ENCODE data around the gene MSRB3.
"Not testable (repeated sequence)": the region's sequence is repeated elsewhere in the genome, so short reads cannot be mapped to it uniquely, and the experiment has no call there.

Gene MSRB3

DNA sequence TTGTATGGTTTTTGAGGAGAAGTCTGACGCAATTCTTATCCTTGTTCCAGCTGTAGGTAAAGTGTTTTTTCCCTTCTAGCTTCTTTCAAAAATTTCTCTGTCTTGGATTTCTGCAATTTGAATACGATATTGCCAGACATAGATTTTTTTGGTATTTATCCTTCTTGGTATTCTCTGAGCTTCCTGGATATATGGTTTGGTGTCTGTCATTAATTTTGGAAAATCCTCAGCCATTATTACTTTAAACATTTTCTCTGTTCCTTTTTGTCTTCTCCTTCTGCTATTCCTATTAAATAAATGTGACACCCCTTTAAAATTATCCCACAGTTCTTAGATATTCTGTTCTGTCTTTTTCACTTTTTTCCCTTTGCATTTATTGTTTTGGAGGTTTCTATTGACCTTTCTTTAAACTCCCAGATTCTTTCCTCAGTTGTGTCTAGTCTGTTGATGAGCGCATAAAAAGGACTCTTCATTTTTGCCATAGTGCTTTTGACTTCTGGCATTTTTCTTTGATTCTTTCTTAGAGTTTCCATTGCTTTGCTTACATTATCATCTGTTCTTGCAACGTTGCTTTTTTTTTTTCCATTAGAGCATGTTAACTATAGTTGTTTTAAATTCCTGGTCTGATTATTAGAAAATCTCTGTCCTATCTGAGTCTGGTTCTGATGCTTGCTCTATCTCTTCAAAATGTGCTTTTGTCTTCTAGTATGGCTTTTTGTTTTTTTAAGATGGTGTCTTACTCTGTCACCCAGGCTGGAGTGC, 129.1 kb downstream of the MSRB3 start:
- no peak for DNase-seq

GRCh38 chr12:65408441-65408840, 130.0 kb downstream of the MSRB3 start:
- no peak for DNase-seq

GRCh38 chr12:65409726-65410125, 131.2 kb downstream of the MSRB3 start:
- DNase-seq, result no peak

GRCh38 chr12:65411171-65411570, 132.7 kb downstream of the MSRB3 start:
- DNase-seq, result no peak

- DNase-seq, result no peak
Measured at GRCh38 chr12:65414526-65414925, 136.0 kb downstream of the MSRB3 start.

DNA sequence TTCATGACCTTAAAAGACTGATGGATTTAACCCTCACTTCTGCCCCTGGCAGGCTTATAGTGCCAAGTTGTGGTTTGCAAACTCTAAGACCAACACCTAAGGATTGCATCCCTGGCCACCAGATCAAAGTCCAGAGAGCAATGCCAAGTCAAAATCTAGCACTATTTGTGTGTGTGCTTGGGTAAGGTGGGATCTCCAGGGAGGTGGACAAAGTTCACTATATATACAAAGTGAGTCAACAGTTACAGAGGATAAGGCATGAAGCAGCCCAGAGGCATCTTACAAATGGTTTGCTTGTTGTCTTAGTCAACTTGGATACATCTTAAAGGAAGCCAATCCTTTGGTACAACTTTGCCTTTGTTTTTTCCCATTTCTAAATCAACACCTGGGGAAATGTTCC, 137.3 kb downstream of the MSRB3 start:
- no peak for DNase-seq

GRCh38 chr12:65419284-65420072, 141.0 kb downstream of the MSRB3 start:
- DNase-seq, result no peak

- DNase-seq, result no peak
Measured at GRCh38 chr12:65420941-65421340, 142.5 kb downstream of the MSRB3 start.

DNA sequence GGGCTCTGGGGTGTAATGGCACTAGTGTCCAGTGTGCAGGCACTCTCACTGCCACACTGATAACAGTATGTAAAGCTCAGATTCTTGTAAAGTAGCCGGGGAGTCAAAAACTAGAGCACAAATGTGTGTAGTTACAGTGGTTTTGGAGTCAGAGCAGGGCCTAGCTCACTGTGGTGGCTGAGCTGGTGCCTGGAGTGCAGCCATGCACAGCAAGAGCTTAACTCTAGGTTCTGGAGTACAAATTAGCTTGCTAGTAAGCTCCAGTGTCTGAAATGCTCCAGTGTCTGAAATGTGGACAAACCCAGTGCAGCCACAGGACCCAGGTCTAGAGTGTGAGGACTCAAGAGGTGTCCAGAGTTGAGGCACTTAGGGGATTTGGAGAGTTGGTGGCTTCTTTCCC, 149.2 kb downstream of the MSRB3 start:
- DNase-seq, result no peak

DNA sequence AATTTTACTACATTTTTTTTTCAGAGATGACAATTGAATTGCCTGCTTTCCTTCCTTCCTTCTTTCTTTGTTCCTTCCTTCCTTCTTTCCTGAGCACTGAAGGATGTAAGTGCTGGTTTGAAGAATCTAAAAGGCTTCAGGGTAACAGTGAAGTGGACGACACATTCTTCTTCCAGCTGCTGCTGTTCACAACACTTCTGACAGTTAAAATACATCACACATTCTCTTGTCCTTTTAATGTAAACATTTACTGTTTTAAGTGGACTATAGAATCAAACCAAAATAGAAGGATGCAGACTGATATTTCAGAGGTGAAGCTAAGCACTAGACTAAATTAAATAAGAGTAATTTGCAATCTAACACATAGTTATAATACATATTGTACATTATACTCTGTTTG, 151.5 kb downstream of the MSRB3 start:
- DNase-seq, result no peak

DNA sequence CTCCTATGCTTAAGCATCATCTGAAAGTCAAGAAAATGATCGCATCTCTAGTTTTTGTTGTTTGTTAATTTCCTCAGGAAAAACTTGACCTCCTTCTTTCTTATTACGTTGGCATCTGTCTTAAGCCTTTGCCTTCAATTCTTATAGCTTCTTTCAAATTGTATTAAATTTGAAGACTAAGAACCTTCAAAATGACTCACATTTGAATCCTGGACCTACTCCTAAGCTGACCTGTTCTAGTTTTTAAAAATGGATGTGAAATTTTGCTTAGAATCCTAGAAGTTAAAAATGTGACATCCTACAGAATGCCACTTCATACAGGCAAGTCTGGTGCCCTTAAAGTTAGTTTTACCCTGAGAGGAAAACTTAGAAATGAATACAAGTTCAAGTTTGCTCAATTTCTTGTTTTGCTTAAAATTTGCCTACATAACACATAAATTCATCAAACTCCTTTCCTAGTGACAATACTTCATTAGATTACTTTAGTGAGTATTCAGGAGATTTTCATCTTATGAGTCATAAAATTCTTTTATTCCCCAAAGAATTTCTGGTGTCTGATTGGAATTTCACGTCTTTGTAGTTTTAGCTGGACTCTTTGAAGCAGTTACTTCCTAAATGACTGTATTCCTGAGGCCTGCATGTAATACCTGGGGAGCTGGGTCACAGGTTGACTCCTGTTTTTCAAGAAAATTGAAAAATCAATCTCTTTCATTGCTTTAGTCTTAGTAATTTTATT, 152.3 kb downstream of the MSRB3 start:
- no peak for DNase-seq

GRCh38 chr12:65432114-65432513, 153.6 kb downstream of the MSRB3 start:
- no peak for DNase-seq

- DNase-seq, result no peak
Measured at GRCh38 chr12:65432651-65433050, 154.2 kb downstream of the MSRB3 start.

- DNase-seq, result no peak
Measured at GRCh38 chr12:65434737-65435136, 156.3 kb downstream of the MSRB3 start.

GRCh38 chr12:65443038-65443437, 164.6 kb downstream of the MSRB3 start:
- no peak for DNase-seq

DNA sequence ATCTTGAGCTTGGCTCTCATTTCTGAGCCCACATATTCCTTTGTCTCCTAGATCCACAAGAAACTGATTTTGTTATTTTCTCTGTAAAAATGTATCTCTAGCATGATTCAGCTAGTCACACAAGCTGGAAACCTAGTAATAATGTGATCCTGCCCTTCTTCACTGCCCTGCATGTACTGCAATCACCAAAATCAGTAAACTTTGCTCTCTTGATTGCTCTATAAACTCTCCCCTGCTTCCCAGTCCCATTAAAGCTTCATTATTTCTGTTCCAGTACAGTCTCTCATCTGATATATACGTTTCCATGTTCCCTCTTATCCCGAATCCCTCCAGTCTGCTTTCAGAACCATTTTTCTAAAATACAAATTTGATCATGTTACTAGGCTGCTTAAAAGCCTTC, 166.5 kb downstream of the MSRB3 start:
- DNase-seq, result no peak

- DNase-seq, result no peak
Measured at GRCh38 chr12:65446901-65447300, 168.4 kb downstream of the MSRB3 start.

DNA sequence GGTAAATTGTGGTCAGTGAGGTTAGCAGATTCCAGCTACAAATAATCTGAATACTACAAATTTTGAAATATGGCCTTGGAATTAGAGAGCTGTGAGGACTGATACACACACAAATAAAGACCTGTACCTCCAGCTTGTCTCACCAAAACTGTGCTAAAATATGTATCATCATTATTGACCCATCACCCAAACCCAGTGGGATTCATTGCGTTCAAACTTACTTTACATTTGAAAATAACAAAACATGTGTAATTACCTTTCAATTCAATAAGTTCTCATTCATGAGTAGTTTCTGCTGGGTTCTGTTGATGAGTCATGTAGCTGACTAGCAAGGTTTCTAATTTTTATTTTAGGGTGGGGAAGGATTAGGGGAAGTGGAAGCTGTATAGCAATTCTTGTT, 170.9 kb downstream of the MSRB3 start:
- DNase-seq, result no peak

GRCh38 chr12:65450625-65451024, 172.1 kb downstream of the MSRB3 start:
- DNase-seq, result no peak

DNA sequence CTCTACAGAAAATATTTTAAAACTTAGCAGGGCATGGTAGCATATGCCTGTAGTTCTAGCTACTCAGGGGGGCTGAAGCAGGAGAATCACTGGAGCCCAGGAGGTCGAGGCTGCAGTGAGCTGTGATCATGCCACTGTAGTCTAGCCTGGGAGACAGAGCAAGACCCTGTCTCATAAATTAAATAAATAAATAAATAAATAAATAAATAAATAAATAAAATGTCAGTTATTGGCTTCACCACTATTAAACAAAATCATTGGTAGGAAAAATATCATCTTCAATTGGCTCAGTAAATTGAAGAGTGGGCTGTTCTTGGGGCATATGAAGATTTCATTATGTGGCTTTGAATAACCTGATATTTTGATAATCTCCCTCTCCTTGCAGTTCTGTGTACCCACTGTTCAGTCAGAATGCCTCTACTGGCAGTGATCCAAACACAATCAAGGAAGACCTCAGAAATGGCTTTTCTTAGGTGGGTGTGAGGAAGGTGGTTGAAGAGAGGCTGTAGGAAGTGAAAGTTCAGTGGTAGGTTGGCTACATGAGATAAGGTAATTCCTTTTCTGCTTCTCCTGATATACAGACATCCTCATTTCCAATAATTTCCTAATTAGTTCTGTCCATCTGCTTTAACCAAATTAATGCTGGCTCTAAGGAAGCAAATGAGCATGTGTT, 175.8 kb downstream of the MSRB3 start:
- no peak for DNase-seq

DNA sequence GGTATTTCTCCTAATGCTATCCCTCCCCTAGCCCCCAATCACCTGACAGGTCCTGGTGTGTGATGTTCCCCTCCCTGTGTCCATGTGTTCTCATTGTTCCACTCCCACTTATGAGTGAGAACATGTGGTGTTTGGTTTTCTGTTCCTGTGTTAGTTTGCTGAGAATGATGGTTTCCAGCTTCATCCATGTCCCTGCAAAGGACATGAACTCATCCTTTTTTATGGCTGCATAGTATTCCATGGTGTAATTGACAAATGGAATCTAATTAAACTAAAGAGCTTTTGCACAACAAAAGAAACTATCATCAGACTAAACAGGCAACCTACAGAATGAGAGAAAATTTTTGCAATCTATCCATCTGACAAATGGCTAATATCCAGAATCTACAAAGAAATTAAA, 178.9 kb downstream of the MSRB3 start:
- not testable (repeated sequence) for DNase-seq

DNA sequence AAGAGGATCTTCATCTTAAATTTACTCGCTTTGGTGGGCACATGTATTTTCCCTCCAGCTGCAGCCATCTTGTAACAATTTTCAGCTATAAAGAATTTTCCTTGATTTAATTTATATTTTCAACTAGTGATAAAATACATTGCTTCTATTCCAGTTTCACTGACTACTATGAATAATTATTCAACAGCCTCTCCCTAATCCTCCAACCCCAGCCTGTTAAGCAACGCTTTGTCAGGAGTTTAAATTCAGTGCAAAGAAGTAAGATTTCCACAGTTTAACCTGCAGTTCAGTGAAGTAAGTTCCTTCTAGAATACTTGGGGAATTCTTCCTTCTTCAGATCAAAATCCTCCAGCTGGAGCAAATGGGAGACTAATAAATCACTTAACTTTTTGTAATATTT, 180.2 kb downstream of the MSRB3 start:
- DNase-seq, result no peak

DNA sequence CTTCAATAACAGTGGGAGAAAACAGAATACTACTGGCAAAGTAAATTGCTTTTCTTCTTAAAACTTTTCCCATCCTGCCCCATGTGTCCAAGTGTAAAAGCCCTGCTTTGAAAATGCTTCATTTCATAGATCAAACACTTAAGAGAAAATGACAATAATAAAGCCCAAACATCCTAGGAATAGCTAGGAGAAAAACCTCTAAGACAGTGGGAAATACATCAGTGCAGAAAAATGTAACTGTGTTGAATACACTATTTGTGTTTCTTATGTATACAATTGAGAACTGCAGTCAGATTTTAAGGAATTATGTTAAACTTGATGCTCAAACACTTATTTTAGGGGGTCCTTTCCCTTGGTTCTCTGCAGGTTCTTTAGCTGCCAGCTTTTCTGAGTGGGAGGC, 181.1 kb downstream of the MSRB3 start:
- DNase-seq, result no peak
